H9 (cell line): ENCODE results near the gene THRB. TPM values are rescaled to one million over a fixed set of nuclear protein-coding genes. Genes with fewer than 3 reads are reported as not detected.

ENCODE experiments used
- DNase-seq: peaks from one replicate; pipeline ENCODE4 v3.0.0-alpha.2; 2017
- H2AFZ ChIP-seq: one replicate; pipeline ENCODE4 v1.6.1; 2013; ENCODE audit warnings: mild to moderate bottlenecking, low read length, control low read depth, moderate library complexity
- H2AK5ac ChIP-seq: 2 replicates; pipeline ENCODE4 v1.6.1; 2013; ENCODE audit warnings: low read length, control low read depth, mixed read lengths; ENCODE audit not compliant: insufficient read length
- H2BK120ac ChIP-seq: one replicate; pipeline ENCODE4 v1.6.1; 2013; ENCODE audit warnings: low read depth, mild to moderate bottlenecking, low read length, control low read depth, inconsistent platforms; ENCODE audit not compliant: poor library complexity, severe bottlenecking
- H2BK12ac ChIP-seq: 2 replicates; pipeline ENCODE4 v1.6.1; 2013; ENCODE audit warnings: low read length, control low read depth, mixed read lengths, low read depth; ENCODE audit not compliant: insufficient read length
- H2BK15ac ChIP-seq: 2 replicates; pipeline ENCODE4 v1.6.1; 2013; ENCODE audit warnings: low read depth, low read length, control low read depth
- H2BK20ac ChIP-seq: one replicate; pipeline ENCODE4 v1.6.1; 2013; ENCODE audit warnings: low read depth, mild to moderate bottlenecking, low read length, control low read depth, inconsistent platforms; ENCODE audit not compliant: poor library complexity, severe bottlenecking
- H2BK5ac ChIP-seq: 2 replicates; pipeline ENCODE4 v1.6.1; 2013; ENCODE audit warnings: low read length, control low read depth, mixed read lengths; ENCODE audit not compliant: insufficient read length
- H3K14ac ChIP-seq: 2 replicates; pipeline ENCODE4 v1.6.1; 2013; ENCODE audit warnings: low read length, control low read depth; ENCODE audit not compliant: insufficient read depth
- H3K18ac ChIP-seq: 2 replicates; pipeline ENCODE4 v1.6.1; 2013; ENCODE audit warnings: low read depth, mild to moderate bottlenecking, mixed read lengths, low read length, control low read depth; ENCODE audit not compliant: insufficient read length
- H3K23ac ChIP-seq: 2 replicates; pipeline ENCODE4 v1.6.1; 2013; ENCODE audit warnings: low read length, control low read depth, mixed read lengths, low read depth; ENCODE audit not compliant: insufficient read length
- H3K23me2 ChIP-seq: 2 replicates; pipeline ENCODE4 v1.6.1; 2013; ENCODE audit warnings: low read depth, mild to moderate bottlenecking, mixed read lengths, low read length, control low read depth; ENCODE audit not compliant: insufficient read length, poor library complexity, severe bottlenecking
- H3K27ac ChIP-seq: 2 replicates; pipeline ENCODE4 v1.5.1; 2013; ENCODE audit warnings: low read length, control low read depth, mixed read lengths, low read depth; ENCODE audit not compliant: insufficient read length
- H3K27me3 ChIP-seq: 2 replicates; pipeline ENCODE4 v1.6.1; 2013; ENCODE audit warnings: low read length, control low read depth, inconsistent platforms; ENCODE audit not compliant: insufficient read depth
- H3K4ac ChIP-seq: 2 replicates; pipeline ENCODE4 v1.6.1; 2013; ENCODE audit warnings: low read depth, mild to moderate bottlenecking, control low read depth, inconsistent platforms, low read length, moderate library complexity
- H3K4me1 ChIP-seq: 2 replicates; pipeline ENCODE4 v1.6.1; 2013; ENCODE audit warnings: low read length, control low read depth, inconsistent platforms; ENCODE audit not compliant: insufficient read depth
- H3K4me2 ChIP-seq: 2 replicates; pipeline ENCODE4 v1.6.1; 2013; ENCODE audit warnings: low read length, control low read depth, mixed read lengths; ENCODE audit not compliant: insufficient read length, insufficient read depth
- H3K56ac ChIP-seq: 2 replicates; pipeline ENCODE4 v1.6.1; 2013; ENCODE audit warnings: low read depth, mild to moderate bottlenecking, mixed read lengths, low read length, control low read depth; ENCODE audit not compliant: insufficient read length
- H3K79me1 ChIP-seq: 2 replicates; pipeline ENCODE4 v1.6.1; 2013; ENCODE audit warnings: low read depth, mild to moderate bottlenecking, moderate library complexity, low read length, control low read depth, inconsistent platforms; ENCODE audit not compliant: insufficient read depth, poor library complexity, severe bottlenecking
- H3K79me2 ChIP-seq: 2 replicates; pipeline ENCODE4 v1.6.1; 2013; ENCODE audit warnings: low read length, control low read depth, inconsistent platforms; ENCODE audit not compliant: insufficient read depth
- H3K9ac ChIP-seq: 2 replicates; pipeline ENCODE4 v1.6.1; 2013; ENCODE audit warnings: low read length, control low read depth, mixed read lengths; ENCODE audit not compliant: insufficient read length; ENCODE audit errors: extremely low read depth
- H3K9me3 ChIP-seq: one replicate; pipeline ENCODE4 v1.6.1; 2013; ENCODE audit warnings: low read depth, low read length, inconsistent platforms; ENCODE audit not compliant: control insufficient read depth
- H3T11ph ChIP-seq: one replicate; pipeline ENCODE4 v1.6.1; 2013; ENCODE audit warnings: mild to moderate bottlenecking, low read length, control low read depth, inconsistent platforms
- H4K20me1 ChIP-seq: one replicate; pipeline ENCODE4 v1.6.1; 2013; ENCODE audit not compliant: control insufficient read depth, insufficient read length, insufficient read depth
- H4K5ac ChIP-seq: 2 replicates; pipeline ENCODE4 v1.6.1; 2013; ENCODE audit warnings: low read depth, mild to moderate bottlenecking, mixed read lengths, low read length, control low read depth; ENCODE audit not compliant: insufficient read length
- H4K8ac ChIP-seq: replicated peaks from 2 replicates; pipeline ENCODE4 v1.6.1; 2013; ENCODE audit warnings: low read length, control low read depth, mixed read lengths, low read depth; ENCODE audit not compliant: insufficient read length
- H4K91ac ChIP-seq: 2 replicates; pipeline ENCODE4 v1.6.1; 2013; ENCODE audit warnings: low read depth, mild to moderate bottlenecking, moderate library complexity, mixed read lengths, low read length, control low read depth; ENCODE audit not compliant: insufficient read length
- H3K27ac Mint-ChIP-seq, 3 experiments: 2 replicates in 2 of 3; 3 replicates in 1 of 3; pipeline ENCODE4 v1.8.0; 2020 to 2021; ENCODE audit warnings: mixed read lengths in 3 of 3, mild to moderate bottlenecking in 1 of 3, moderate library complexity in 1 of 3
- H3K27me3 Mint-ChIP-seq: 2 replicates; pipeline ENCODE4 v1.8.0; 2021; ENCODE audit warnings: low read depth, mild to moderate bottlenecking, moderate library complexity, mixed read lengths
- H3K36me3 Mint-ChIP-seq, 3 experiments: 2 replicates in 2 of 3; 3 replicates in 1 of 3; pipeline ENCODE4 v1.8.0; 2020 to 2021; ENCODE audit warnings: low read depth in 3 of 3, mixed read lengths in 3 of 3; ENCODE audit not compliant: insufficient read depth in 1 of 3
- H3K4me1 Mint-ChIP-seq, 2 experiments: 2 replicates each; pipeline ENCODE4 v1.8.0; 2020; ENCODE audit warnings: mixed read lengths in 2 of 2
- H3K4me3 Mint-ChIP-seq, 2 experiments: 2 replicates in 1 of 2; 3 replicates in 1 of 2; pipeline ENCODE4 v1.8.0; 2020 to 2021; ENCODE audit warnings: mild to moderate bottlenecking in 2 of 2, mixed read lengths in 2 of 2, moderate library complexity in 1 of 2
- H3K9me3 Mint-ChIP-seq, 2 experiments: 2 replicates in 1 of 2; 3 replicates in 1 of 2; pipeline ENCODE4 v1.8.0; 2020; ENCODE audit warnings: mild to moderate bottlenecking in 2 of 2, mixed read lengths in 2 of 2, moderate library complexity in 1 of 2
- CTCF ChIP-seq: fragments of 200-600 bp; sonication (generic); conservative IDR thresholded peaks from 3 replicates; pipeline ENCODE4 v1.8.0; 2021; ENCODE audit warnings: antibody characterized with exemption, mild to moderate bottlenecking
- WGBS: extraction: QIAGEN DNeasy Blood & Tissue Kit; methylation state at CpG from one replicate; pipeline ENCODE4 v1.1.7; 2013; ENCODE audit warnings: missing lambda C conversion rate, low lambda C conversion rate, mixed read lengths; ENCODE audit not compliant: insufficient read length; ENCODE audit errors: extremely low coverage; 5-methylcytosine and 5-hydroxymethylcytosine counted together
- total RNA-seq: library from RNA; stranded (reverse); gene quantifications from 2 replicates; pipeline ENCODE4 v1.2.1, GENCODE V29; 2021

The THRB gene
- total RNA-seq, 1 experiment from 2014 or later: 8.6 TPM

DNA sequence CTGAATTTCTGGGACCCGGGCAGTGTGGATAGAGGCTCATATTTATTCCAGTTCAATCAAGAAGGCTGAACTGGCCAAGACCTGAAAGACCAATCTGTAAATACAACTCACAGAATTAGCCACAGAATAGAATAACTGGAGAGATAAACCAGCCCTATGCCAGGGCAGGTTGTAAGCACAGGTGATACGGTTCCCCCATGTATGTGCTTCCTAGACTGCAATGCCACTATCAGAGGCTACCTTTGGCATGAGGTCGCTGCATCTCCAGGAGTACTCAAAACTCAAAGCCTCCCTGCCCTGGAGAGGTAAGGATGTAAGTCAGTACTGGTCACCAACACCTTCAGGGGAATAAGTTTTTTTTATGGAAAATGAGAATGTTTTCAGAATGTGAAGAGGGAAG lies 314.0 kb downstream of the THRB start:
- Mint-ChIP-seq H3K4me1 (no peaks in the 10 kb centered on the region), H3K27ac (no peak overlapping the region), H3K27me3 (no peaks in the 10 kb centered on the region), H3K4me3 (no peak overlapping the region), H3K36me3 (no peaks in the 10 kb centered on the region), H3K9me3 (no peaks in the 10 kb centered on the region)
- Histone ChIP-seq H3K79me2 (no peaks in the 10 kb centered on the region), H3K4ac (no peak overlapping the region), H2AFZ (no peak overlapping the region), H3K9ac (no peak overlapping the region), H3T11ph (no peak overlapping the region), H4K5ac (no peak overlapping the region), H3K27me3 (no peaks in the 10 kb centered on the region), H3K4me2 (no peak overlapping the region), H3K18ac (no peak overlapping the region), H3K56ac (no peak overlapping the region), H3K27ac (no peak overlapping the region), H3K79me1 (no peaks in the 10 kb centered on the region), H2AK5ac (no peak overlapping the region), H2BK120ac (no peak overlapping the region), H2BK5ac (no peak overlapping the region), H4K20me1 (no peaks in the 10 kb centered on the region), H3K4me1 (no peaks in the 10 kb centered on the region), H2BK12ac (no peak overlapping the region), H3K14ac (no peak overlapping the region), H3K9me3 (no peaks in the 10 kb centered on the region), H2BK15ac (no peak overlapping the region), H2BK20ac (no peak overlapping the region), H4K91ac (no peak overlapping the region), H4K8ac (no peak overlapping the region), H3K23me2 (no peaks in the 10 kb centered on the region), H3K23ac (no peak overlapping the region)
- no CpG with 5 or more reads among the region's 3 CpGs for WGBS
- TF ChIP-seq CTCF: no peak
- no peak for DNase-seq
